Measurements from ENCODE around the gene PTEN. TPM values are rescaled to one million over a fixed set of nuclear protein-coding genes. Genes with fewer than 3 reads are reported as not detected.

PTEN gene
- total and polyA plus RNA-seq, 9 of the 15 experiments (the other 6 are each of a cell fraction or from before 2014, with no cell fraction given): 8.4 to 56.9 (median 22.2) TPM

GRCh38 chr10:88019753-88020152 is 156.3 kb downstream of the PTEN start:
- Histone ChIP-seq H3K9me1 (ENCODE audit: control insufficient read depth, insufficient read depth, low read length) (no peaks in the 10 kb centered on the region), H3K4me2 (ENCODE audit: insufficient read depth, low read length) (no peak overlapping the region), H3K4me3 (no peak overlapping the region), H3K9me3 (replicated peaks; ENCODE audit: control insufficient read depth, insufficient read depth, low read depth, low read length) (no peaks in the 10 kb centered on the region), H4K20me1 (replicated peaks; ENCODE audit: control insufficient read depth, insufficient read depth, low read length) (no peaks in the 10 kb centered on the region), H3K4me1 (replicated peaks in 1 of 2; ENCODE audit: control insufficient read depth in 2 of 2, insufficient read depth in 2 of 2, low read length in 2 of 2) (no peaks in the 10 kb centered on the region), H3K27ac (ENCODE audit: extremely low read depth, low read depth, low read length) (no peak overlapping the region), H3K9ac (ENCODE audit: insufficient read depth in 1 of 2, low read depth in 2 of 2, low read length in 2 of 2) (no peak overlapping the region), H2AFZ (ENCODE audit: low read depth, low read length) (no peak overlapping the region), H3K27me3 (ENCODE audit: control insufficient read depth in 2 of 2, insufficient read depth in 2 of 2, low read length in 2 of 2) (no peaks in the 10 kb centered on the region), H3K79me2 (ENCODE audit: control insufficient read depth, insufficient read depth, low read length) (no peaks in the 10 kb centered on the region), H3K36me3 (ENCODE audit: control insufficient read depth, insufficient read depth, low read length) (no peaks in the 10 kb centered on the region)
- BruUV-seq (replicated peaks): no TSS peak
- ATAC-seq: no peak
- DNase-seq (ENCODE audit: extremely low read depth in 1 of 4, low spot score in 3 of 4): no peak
- no peak for FAIRE-seq
- in situ Hi-C loops (cut with MboI) (no loop called here), intact Hi-C loops (cut with micrococcal nuclease) (no loop called here)
- ChIA-PET CTCF (ENCODE audit: low intra/inter-chr PET ratio) (no interaction called here), POLR2A (no interaction called here)
- 21% methylated on average over 1 of the region's 1 CpG for WGBS (ENCODE audit: insufficient coverage, low coverage, missing lambda C conversion rate)
- TF ChIP-seq SRSF1 (IDR thresholded peaks at IDR 0.05; ENCODE audit: low read depth, low read length) (no peak), ELF2 (CRISPR knock-in tag; IDR thresholded peaks at IDR 0.05) (no peak), ZNF197 (CRISPR knock-in tag; IDR thresholded peaks at IDR 0.05; ENCODE audit: low read depth) (no peak), SRF (CRISPR knock-in tag; IDR thresholded peaks at IDR 0.05) (no peak), GTF3C2 (IDR thresholded peaks at IDR 0.05; ENCODE audit: borderline replicate concordance, extremely low read depth, insufficient read length) (no peak), PTTG1 (tag; IDR thresholded peaks at IDR 0.05; ENCODE audit: low read depth) (no peak), STAT5A (IDR thresholded peaks at IDR 0.05; ENCODE audit: borderline replicate concordance, low read length) (no peak), RBM39 (optimal IDR thresholded peaks at IDR 0.05; ENCODE audit: low read depth, low read length) (no peak), E2F8 (IDR thresholded peaks at IDR 0.05; ENCODE audit: low read depth, partially characterized antibody) (no peak), KHSRP (IDR thresholded peaks at IDR 0.05) (no peak), SRSF9 (IDR thresholded peaks at IDR 0.05; ENCODE audit: borderline replicate concordance, low read depth, low read length) (no peak), KLF16 (IDR thresholded peaks at IDR 0.05) (no peak)
- TF ChIP-seq, protein P1, sequence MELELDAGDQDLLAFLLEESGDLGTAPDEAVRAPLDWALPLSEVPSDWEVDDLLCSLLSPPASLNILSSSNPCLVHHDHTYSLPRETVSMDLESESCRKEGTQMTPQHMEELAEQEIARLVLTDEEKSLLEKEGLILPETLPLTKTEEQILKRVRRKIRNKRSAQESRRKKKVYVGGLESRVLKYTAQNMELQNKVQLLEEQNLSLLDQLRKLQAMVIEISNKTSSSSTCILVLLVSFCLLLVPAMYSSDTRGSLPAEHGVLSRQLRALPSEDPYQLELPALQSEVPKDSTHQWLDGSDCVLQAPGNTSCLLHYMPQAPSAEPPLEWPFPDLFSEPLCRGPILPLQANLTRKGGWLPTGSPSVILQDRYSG (tag; conservative IDR thresholded peaks at IDR 0.05; ENCODE audit: low read depth): no peak
- TF ChIP-seq, protein P2, sequence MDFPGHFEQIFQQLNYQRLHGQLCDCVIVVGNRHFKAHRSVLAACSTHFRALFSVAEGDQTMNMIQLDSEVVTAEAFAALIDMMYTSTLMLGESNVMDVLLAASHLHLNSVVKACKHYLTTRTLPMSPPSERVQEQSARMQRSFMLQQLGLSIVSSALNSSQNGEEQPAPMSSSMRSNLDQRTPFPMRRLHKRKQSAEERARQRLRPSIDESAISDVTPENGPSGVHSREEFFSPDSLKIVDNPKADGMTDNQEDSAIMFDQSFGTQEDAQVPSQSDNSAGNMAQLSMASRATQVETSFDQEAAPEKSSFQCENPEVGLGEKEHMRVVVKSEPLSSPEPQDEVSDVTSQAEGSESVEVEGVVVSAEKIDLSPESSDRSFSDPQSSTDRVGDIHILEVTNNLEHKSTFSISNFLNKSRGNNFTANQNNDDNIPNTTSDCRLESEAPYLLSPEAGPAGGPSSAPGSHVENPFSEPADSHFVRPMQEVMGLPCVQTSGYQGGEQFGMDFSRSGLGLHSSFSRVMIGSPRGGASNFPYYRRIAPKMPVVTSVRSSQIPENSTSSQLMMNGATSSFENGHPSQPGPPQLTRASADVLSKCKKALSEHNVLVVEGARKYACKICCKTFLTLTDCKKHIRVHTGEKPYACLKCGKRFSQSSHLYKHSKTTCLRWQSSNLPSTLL (IDR thresholded peaks at IDR 0.05): no peak

All from K562 (cell line).